Astrocyte of the cerebellum (primary cell): ENCODE data around the gene FXYD2.

Experiments used
- DNase-seq: peaks from one replicate; pipeline ENCODE4 v3.0.0-alpha.2; 2011; ENCODE audit warnings: low read depth
- H3K4me3 ChIP-seq: 2 replicates; pipeline ENCODE4 v1.5.1; 2011; ENCODE audit warnings: mild to moderate bottlenecking, low read depth, low read length, moderate library complexity
- CTCF ChIP-seq: IDR thresholded peaks from 2 replicates; pipeline ENCODE4 v1.5.1; 2012; ENCODE audit warnings: low read length, low read depth, moderate library complexity, mild to moderate bottlenecking; ENCODE audit errors: missing control alignments
- in situ Hi-C: cut with HindIII; loops from 2 replicates; pipeline ENCODE4 v1.10.0; 2017; ENCODE audit warnings: low sequenced_read_pairs

The FXYD2 gene

DNA sequence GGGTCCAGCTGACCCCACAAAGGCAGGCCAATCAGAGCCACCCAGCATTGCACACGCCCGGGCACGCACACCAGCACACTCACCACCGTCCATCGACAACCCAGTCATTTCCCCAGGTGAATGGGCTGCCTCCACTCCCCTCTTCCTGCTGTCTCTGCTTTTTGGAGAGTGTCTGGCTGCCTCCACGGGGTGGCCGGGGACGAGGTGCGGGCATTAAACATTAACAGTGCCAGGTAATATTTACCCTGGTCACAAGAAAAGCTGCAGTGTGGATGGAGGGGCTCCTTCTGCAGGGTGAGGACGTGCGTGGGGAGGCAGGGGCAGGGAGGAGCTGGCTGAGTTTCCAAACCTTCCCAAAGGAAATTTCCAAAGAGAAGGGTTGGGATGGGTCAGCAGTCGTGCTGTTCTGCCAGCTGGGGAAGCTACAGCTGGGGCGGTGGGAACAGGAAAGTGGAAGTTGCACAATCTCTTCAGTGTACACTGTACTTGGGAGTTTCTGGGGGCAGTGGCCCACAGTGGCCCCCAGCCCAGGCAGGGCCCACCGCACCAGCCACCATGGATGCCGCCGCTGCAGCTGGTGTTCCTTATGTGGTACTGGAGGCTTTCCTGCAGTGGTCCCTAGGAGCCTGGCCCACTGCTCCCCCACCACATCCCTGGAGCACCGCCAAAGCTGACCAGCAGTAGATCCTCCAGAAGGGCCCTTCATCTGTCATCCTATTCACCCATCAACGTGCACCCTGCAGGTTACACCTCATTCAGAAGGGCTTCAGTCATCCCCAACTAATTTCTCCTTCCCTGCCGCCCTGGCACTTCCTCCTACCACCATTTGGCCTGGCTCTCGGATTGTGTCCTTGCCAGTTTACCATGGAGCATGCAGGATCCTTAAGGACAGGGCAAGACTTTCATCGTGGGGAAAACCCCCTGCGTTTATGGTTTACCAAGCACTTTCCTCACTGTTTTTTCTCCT, at the start of gene FXYD2:
Gene FXYD2 (minus strand): TSS at position 174 of the 967 bp plus-strand sequence. CDS start 66 bp downstream, at position 108.
- DNase-seq, result no peak
- no peak for TF ChIP-seq CTCF
- in situ Hi-C loops, result loop anchor here (25.0 kb wide), 1 partner anchor 112 kb away; the partner anchor contains the start of gene TMPRSS13
- H3K4me3 ChIP-seq, result no peak within 1 kb of the TSS

- H3K4me3 ChIP-seq, result no peak overlapping the region
- in situ Hi-C loops, result no loop called here
- no peak for DNase-seq
- no peak for TF ChIP-seq CTCF
These were observed 49.2 kb upstream of the FXYD2 start for GRCh38 chr11:117873828-117874125.

DNA sequence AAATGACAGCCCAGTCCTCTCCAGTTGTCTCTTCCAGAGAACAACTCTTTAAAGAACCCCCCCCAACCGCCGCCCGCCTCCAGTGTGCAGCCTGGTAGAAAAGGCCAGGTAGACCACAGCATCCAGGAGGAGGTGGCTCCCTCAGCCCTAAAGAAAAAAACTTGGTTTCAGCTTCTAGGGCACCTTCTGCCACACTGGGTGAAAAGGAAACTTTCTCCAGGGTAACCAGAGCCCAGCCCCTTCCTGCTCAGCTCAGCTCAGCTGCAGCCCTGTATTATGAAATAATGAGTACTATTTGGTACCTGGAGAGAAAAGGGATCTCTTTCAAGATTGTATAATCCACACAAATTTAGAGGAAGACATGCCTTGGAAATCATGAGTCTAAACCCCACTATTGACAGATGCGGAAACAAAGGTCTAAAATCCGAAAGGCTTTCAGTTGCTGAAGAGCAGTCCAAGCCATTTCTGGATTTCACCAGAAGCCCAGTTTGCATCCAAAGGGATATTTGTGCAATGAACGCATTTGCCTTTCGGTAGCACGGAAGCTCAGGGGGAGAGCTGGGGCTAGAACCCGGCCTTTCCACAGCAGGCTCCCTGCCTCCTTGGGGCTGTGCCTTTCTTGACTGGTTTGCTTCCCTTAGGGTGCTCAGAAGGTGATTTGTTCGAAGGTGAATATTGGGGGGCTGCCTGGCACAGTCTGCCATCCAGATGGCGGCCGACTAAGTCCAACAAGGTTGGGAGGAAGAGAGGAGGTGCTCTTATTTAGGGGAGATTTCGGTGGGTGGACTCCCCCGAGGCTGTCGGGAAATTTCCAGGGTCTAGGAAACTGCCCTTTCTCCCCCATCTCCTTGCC, 48.7 kb upstream of the FXYD2 start:
- no peak for DNase-seq
- in situ Hi-C loops, result no loop called here
- no peak overlapping the region for H3K4me3 ChIP-seq
- TF ChIP-seq CTCF, result no peak

DNA sequence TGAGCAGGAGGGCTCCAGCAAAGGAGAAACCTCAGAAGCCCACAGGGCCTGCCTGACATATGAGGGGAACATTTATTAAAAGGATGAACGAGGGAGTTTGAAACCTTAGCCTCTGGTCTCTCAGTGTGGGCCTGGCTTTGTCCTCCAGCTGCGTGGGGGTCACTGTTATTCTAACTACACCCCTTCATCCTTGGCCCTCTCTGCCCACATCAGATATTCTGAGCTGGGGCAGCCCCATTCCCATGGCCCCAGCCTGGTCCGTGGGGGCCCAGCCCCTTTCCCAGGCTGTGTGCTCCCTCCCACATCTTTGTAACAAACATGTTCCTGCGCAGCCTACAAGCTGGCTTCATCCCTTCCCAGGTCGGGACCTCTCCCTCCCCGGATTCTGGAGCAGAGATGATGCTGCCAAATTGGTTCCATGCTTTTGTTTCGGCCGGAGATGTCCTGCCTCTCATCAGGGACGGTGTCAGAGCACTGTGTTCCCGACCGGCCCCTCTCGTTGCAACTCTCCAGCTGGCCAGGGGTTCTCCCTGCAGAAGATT, 47.9 kb upstream of the FXYD2 start:
- in situ Hi-C loops, result no loop called here
- no peak for DNase-seq
- TF ChIP-seq CTCF, result no peak
- no peak overlapping the region for H3K4me3 ChIP-seq

DNA sequence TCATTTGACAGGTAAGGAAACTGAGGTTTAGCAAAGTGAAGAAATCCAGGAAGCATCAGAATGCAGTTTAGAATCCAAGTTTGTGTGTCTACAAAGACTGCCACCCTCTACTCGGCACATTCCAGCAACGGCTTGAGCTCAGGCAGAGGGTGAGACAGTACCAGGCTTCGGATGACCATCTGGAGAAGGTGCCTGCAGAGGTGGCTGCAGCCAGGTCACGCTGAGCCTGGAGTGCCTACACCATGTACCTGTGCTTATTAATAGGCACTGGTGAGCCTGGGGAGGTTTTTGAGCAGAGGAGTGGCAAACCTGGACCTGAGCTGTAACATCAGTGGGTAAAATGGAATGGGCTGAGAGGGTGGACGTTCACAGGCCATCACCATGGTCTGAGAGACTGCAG, 47.2 kb upstream of the FXYD2 start:
- in situ Hi-C loops, result no loop called here
- H3K4me3 ChIP-seq, result no peak overlapping the region
- no peak for TF ChIP-seq CTCF
- no peak for DNase-seq

GRCh38 chr11:117871160-117871559, 46.6 kb upstream of the FXYD2 start:
- no peak overlapping the region for H3K4me3 ChIP-seq
- TF ChIP-seq CTCF, result no peak
- no peak for DNase-seq
- in situ Hi-C loops, result no loop called here
